ENCODE results near the gene COL6A3.

COL6A3 gene

GRCh38 chr2:237421542-237422116, 7.7 kb upstream of the COL6A3 start (continued):
- TF ChIP-seq KLF17 (tag by site-specific recombination; IDR thresholded peaks at IDR 0.05) (no peak), ZSCAN18 (tag by site-specific recombination; IDR thresholded peaks at IDR 0.05) (no peak), ZNF174 (tag by site-specific recombination; IDR thresholded peaks at IDR 0.05) (no peak), ZNF157 (tag by site-specific recombination; IDR thresholded peaks at IDR 0.05) (no peak), ZNF518A (tag by site-specific recombination; conservative IDR thresholded peaks at IDR 0.05; ENCODE audit: low read depth) (no peak), ZNF488 (tag by site-specific recombination; IDR thresholded peaks at IDR 0.05) (no peak), ZNF350 (tag by site-specific recombination; IDR thresholded peaks at IDR 0.05) (no peak), ZFP69B (tag by site-specific recombination; IDR thresholded peaks at IDR 0.05) (no peak), ZNF544 (tag by site-specific recombination; IDR thresholded peaks at IDR 0.05) (no peak), ZNF211 (tag by site-specific recombination; IDR thresholded peaks at IDR 0.05; ENCODE audit: low read depth) (no peak), ZNF677 (tag by site-specific recombination; IDR thresholded peaks at IDR 0.05) (no peak), ZNF132 (tag by site-specific recombination; IDR thresholded peaks at IDR 0.05; ENCODE audit: borderline replicate concordance) (no peak), ZSCAN23 (tag by site-specific recombination; IDR thresholded peaks at IDR 0.05) (no peak), ZNF274 (IDR thresholded peaks at IDR 0.05; ENCODE audit: low read length) (no peak), ZNF274 (tag by site-specific recombination; IDR thresholded peaks at IDR 0.05; ENCODE audit: borderline replicate concordance) (no peak), ZNF639 (tag by site-specific recombination; IDR thresholded peaks at IDR 0.05) (no peak), ZNF26 (tag by site-specific recombination; IDR thresholded peaks at IDR 0.05) (no peak), GLI4 (tag by site-specific recombination; IDR thresholded peaks at IDR 0.05) (no peak), ZBTB6 (tag by site-specific recombination; IDR thresholded peaks at IDR 0.05) (peak; percentile 29; the same call in 1 of the 2 replicates), ZNF24 (tag by site-specific recombination; IDR thresholded peaks at IDR 0.05) (no peak; the same call in 1 of the 2 replicates), ZNF626 (tag by site-specific recombination; IDR thresholded peaks at IDR 0.05) (no peak), AEBP2 (tag by site-specific recombination; IDR thresholded peaks at IDR 0.05; ENCODE audit: borderline replicate concordance) (no peak), ZNF747 (tag by site-specific recombination; IDR thresholded peaks at IDR 0.05) (no peak), ZNF654 (tag by site-specific recombination; IDR thresholded peaks at IDR 0.05; ENCODE audit: low read depth) (peak; percentile 30; the same call in 1 of the 2 replicates), ZIC2 (tag by site-specific recombination; IDR thresholded peaks at IDR 0.05) (no peak)
